NCI-H2107 treated with DMSO at 0.1 percent for 48 hours (cell line): ENCODE data around the gene NEK10.
A peak's percentile ranks its signal among the peaks of the same experiment; 100 is the strongest.
"Not testable (repeated sequence)": the region's sequence is repeated elsewhere in the genome, so short reads cannot be mapped to it uniquely, and the experiment has no call there.

ENCODE experiments used
- DNase-seq: peaks from one replicate; lab custom pipeline; 2025; ENCODE audit not compliant: unreplicated experiment; lab: John Stamatoyannopoulos, UW

Gene NEK10

DNA sequence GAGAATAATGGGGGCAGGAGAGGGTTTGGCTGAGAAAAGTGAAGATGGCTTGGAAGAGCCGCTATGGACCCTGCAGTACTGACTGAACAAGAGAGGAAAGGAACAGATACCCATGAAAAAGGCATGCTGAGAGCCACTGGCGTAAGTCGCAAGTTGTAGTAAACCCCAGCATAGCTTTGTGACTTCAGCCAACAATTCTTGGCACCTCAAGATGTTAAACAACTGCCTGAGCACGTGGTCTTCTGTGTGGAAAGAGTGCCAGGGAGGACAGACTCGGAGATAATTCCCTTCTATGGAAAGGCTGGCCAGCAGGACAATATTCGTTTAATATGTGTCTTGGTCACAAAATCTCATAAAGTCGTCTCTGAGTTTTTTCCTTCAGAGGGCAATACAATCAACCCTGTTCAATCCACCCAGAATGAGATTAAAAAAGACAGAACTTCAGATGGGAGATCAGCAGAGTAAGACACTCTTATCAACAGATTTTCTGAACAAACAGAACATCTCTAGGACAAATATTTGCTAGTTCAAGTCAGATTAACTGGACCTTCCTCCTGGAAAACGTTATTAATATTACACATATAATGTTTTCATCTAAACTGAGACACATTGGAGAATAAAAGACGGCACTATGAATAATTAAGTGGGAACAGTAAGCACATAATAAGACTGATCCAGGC lies 49.2 kb downstream of the NEK10 start:
- no peak for DNase-seq

DNA sequence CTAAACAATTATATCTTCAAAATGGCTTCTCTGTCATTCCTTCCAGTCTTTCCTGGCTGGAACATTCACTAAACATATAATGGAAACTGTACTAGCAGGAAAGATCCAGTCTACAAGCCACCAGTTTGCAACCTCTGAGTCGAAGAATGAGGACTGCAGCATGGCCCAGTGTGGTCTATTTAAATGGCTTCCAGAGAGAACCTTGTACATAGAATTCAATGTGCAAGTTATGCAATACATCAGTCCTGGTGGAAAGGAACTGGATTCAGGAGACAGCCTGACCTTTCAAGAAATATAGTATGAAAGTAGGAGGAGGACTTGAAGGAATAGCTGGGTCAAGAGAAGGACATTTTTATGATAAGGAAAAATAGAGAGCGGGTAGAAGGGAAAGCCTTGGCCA lies 49.9 kb downstream of the NEK10 start:
- no peak for DNase-seq

DNA sequence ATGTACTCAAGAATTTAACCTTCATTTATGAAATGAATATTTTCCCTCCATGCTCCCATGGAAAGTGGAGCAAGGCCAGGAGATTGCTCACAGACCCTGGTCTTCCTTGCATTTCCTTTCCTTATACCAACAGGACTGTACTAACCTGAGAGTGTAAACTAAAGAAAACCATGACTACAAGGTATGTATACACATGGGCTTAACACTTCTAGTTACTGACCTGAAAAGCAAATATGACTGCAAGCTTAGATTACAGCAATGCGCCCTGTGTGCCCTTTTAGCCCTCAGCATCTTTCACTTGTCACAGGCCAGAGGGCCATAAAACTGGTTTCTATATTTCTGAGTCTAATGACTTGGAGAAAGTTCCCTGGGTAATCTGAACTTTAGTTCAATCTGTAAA lies 52.1 kb downstream of the NEK10 start:
- DNase-seq, result no peak

- DNase-seq, result no peak
Measured at GRCh38 chr3:27315003-27315402, 54.2 kb downstream of the NEK10 start.

- peak; percentile 44 for DNase-seq
Measured at GRCh38 chr3:27312044-27312668, 57.0 kb downstream of the NEK10 start.

- no peak for DNase-seq
Measured at GRCh38 chr3:27311400-27311799, 57.8 kb downstream of the NEK10 start.

DNA sequence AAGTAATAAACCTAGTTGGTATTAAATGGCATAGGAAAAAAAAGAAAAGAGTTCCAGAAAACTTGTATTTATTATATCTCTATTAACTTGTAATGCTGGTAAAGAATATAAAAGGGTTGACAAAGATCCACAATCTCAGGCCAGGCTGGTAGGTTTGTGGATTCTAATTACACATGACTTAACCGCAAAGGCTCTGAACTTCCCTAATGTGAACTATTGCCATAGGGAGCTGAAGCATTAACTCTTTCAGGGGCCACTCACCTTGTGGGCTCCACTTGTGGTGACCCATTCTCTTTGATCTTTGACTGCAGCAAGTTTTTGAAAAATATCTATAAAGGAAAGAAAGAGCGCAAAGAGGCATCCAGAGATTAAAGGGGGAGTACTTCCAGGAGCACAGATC lies 58.5 kb downstream of the NEK10 start:
- no peak for DNase-seq

DNA sequence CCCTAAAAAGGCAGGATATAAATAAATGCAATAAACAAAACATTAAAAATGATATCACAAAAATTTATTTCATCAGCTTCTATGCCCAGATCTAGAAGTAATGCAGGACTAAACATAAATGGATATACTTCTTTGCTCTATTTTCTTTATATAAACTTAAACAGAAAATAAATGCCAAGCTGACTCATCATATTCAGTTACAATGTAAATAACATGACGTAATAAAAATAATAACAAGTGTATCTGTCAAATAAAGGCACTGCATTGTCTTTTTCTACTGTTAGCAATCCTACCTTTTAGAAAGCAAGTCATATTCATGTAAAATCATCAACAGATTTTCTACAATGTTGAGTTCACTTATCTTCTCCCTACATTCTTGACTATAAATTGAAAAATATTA lies 61.6 kb downstream of the NEK10 start:
- no peak for DNase-seq

DNA sequence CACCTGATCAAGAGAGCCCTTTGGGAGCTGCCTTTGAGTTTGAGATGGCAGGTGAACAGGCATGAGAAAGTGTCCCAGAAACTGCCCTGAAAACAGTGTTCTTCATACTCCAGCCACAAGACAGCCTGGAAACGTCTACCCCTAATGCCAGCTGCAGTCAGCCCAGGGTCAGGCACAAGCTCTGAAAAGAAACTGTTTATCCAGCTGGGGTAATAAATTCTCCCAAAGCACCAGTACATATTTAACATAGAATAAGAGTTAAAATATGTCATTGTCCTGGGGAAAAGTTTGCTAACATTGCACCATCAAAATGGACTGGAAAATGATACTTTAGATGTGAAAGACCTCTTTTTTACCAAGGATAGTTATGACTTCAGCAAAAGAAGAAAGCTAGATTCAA lies 66.3 kb downstream of the NEK10 start:
- DNase-seq, result no peak

DNA sequence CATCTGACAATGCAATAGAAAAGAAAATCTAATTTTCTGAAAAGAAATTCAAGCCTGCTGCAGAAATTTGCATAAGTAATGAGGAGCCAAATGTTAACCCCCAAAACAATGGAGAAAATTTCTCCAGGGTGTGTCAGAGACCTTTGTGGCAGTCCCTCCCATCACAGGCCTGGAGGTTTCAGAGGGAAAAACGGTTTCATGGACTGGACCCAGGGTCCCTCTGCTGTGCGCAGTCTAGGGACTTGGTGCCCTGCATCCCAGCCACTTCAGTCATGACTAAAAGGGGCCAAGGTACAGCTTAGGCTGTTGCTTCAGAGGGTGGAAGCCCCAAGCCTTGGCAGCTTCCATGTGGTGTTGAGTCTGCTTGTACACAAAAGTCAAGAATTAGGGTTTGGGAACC lies 70.2 kb downstream of the NEK10 start:
- not testable (repeated sequence) for DNase-seq

DNA sequence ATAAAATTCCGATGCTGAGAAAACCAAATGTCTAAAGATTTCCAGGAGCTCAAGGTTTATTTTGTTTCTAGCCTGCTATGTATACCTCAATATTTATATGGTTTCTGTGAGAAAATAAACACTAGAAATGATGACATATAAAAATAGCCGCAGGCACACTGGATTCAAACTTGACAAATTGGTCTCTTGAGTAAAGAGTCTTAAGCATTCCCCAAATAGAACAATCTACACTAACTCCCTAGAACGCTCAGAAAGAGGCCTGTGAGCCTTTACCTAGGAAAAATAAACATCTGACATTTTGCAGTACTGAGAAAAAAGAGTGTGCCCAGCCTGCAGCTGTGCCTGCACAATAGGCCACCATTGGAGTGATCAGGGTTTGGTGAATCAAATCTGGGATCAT lies 75.2 kb downstream of the NEK10 start:
- no peak for DNase-seq

- DNase-seq, result no peak
Measured at GRCh38 chr3:27290760-27291159, 78.4 kb downstream of the NEK10 start.

GRCh38 chr3:27289769-27290413 lies 79.3 kb downstream of the NEK10 start:
- no peak for DNase-seq

GRCh38 chr3:27287052-27287451 lies 82.1 kb downstream of the NEK10 start:
- DNase-seq, result no peak

GRCh38 chr3:27286467-27286866 lies 82.7 kb downstream of the NEK10 start:
- not testable (repeated sequence) for DNase-seq

DNA sequence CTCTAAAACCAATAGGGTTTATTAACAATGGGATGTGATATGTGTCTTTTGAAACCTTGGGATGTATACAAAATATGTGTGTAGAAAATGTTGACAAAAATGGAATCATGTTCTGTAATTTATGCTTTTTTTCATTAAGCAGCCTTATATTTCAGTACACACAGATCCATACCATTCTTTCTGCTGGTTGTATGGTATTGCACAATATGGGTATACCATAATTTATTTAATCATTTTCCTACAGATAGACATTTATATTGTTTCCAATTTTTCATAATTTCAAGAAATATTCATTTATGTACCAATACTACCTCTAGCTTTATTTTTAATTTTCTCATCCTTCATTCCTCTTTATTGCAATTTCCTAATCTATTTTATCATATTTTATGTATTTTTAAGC lies 83.5 kb downstream of the NEK10 start:
- no peak for DNase-seq

- no peak for DNase-seq
Measured at GRCh38 chr3:27281671-27282150, 87.5 kb downstream of the NEK10 start.

DNA sequence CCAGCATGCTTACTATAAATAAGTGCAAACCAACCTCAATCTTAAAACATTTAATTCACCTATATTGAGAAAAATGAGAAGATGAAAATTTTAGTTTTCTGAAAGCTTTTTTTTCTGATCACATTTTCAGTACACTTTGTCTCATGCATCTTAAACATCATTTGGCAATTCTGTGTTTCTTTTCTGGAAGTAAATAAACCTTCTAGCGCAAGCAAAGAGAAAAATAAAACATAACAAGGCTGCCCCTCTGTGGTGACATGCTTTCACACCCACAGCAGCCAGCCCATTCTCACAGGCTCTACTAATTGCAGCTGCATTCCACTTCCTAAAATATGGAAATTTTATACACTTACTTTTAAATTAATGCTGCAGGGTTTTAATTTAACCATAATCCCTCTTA lies 90.1 kb downstream of the NEK10 start:
- no peak for DNase-seq

DNA sequence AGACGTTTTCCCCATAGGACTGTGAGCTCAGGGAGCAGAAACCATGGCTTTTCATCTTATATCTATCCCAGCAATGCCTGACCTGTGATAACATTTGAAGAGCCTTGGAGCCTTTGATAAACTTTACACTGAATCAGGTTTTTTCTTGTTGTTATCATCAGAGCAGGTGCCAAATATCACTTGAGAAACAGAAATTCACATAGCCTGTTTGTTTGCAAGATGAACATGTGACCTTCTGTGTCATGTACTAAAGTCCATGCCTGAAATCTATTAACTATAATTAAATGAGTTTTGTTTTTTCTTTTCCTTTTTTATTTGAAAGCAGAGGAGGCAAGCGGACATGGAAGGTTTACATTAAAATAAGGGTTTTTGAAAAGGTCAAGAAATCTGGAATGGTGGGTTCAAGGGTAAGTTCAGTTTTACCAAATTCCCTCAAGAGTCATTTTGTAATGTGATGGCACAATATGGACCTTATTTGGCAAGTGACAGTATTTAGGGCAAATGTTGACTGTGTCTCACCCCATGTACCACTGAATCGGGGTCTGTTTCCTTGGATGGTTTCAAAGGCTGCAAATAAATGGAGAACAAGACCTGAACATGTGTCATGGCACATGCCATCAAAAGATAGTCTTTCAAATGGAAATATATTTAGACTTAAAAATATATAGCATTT lies 90.7 kb downstream of the NEK10 start:
- DNase-seq, result no peak

DNA sequence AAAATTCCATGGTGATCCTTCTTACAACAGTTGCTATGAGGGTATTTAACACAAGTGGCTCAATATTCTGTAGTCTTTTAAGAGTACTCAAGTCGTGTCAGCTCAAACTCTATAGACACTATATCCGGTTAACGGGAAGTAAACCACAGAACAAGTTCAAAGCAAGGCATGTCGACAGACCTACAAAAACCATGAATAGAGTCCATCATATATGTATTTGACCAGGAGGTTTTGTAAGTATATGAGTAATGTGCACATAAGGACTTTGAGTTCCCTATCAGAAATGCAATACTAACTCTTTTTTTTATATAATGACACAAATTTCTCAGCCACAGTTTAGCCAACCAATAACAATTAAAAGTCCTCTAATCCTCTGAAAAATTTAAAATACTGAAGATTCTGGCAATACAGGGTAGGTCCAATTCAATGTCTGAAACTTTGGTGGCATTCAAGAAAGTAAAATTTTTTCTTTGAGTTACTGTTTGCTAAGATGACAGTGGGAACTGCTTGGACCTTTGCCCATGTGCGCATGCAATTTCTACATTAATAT lies 93.7 kb downstream of the NEK10 start:
- DNase-seq, result no peak

DNA sequence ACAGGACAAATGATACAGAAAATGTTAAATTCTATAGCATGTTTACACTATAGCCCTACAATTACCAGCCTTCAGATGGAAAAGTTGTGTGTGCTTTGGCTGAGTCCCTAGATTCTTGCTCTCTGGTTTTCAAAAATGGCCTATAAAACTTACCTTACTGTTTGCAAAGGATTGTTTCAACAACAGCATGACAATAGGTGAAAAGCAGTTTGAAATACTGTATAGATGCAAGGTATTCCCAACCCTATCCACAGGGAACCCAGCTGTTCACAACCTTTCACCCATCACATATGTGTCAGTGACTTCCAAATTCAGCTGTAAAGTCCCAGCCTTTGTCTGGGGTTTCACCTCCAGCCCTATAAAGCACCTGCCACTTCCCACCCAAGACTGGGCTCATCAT lies 97.3 kb downstream of the NEK10 start:
- no peak for DNase-seq

GRCh38 chr3:27254896-27255295 lies 114.3 kb downstream of the NEK10 start:
- DNase-seq, result no peak
